HepG2 (cell line): ENCODE data around the gene SETD1B. TPM values are rescaled to one million over a fixed set of nuclear protein-coding genes. Genes with fewer than 3 reads are reported as not detected.

Source experiments
- ATF4 ChIP-seq, 2 experiments: fragments of 450-650 bp in 1 of 2; sonication (generic) in 1 of 2; formaldehyde crosslinking; IDR thresholded peaks; 2 replicates each; pipeline versions ENCODE4 v1.5.0 to v1.8.0; 2020 to 2022; ENCODE audit warnings: mild to moderate bottlenecking in 1 of 2, missing genetic modification reagents in 1 of 2
- CCAR2 ChIP-seq: fragments of 200-400 bp; formaldehyde crosslinking; optimal IDR thresholded peaks from 2 replicates; pipeline ENCODE3; 2018; ENCODE audit warnings: low read depth, mild to moderate bottlenecking, low read length, moderate library complexity
- FOXA3 ChIP-seq: IDR thresholded peaks from 2 replicates; pipeline ENCODE4 v1.6.1; 2016; ENCODE audit warnings: missing genetic modification reagents, missing compliant biosample characterization
- GTF2F1 ChIP-seq: fragments of 150-350 bp; IDR thresholded peaks from 2 replicates; pipeline ENCODE4 v1.6.1; 2014; ENCODE audit warnings: low read length
- HOXA5 ChIP-seq: sonication (generic); formaldehyde crosslinking; IDR thresholded peaks from 2 replicates; pipeline ENCODE4 v1.4.0; 2020; ENCODE audit warnings: missing genetic modification reagents
- HOXA9 ChIP-seq: sonication (generic); formaldehyde crosslinking; IDR thresholded peaks from 2 replicates; pipeline ENCODE4 v1.8.1; 2022; ENCODE audit warnings: missing genetic modification reagents, mild to moderate bottlenecking, moderate library complexity, borderline replicate concordance
- JDP2 ChIP-seq: sonication (generic); formaldehyde crosslinking; IDR thresholded peaks from 2 replicates; pipeline ENCODE4 v1.8.1; 2022; ENCODE audit warnings: missing genetic modification reagents, borderline replicate concordance
- RARA ChIP-seq: IDR thresholded peaks from 2 replicates; pipeline ENCODE4 v1.6.1; 2016; ENCODE audit warnings: missing genetic modification reagents, missing compliant biosample characterization
- SALL1 ChIP-seq: sonication (generic); formaldehyde crosslinking; IDR thresholded peaks from 2 replicates; pipeline ENCODE4 v1.8.0; 2022; ENCODE audit warnings: mild to moderate bottlenecking, missing genetic modification reagents
- SP140L ChIP-seq: sonication (generic); formaldehyde crosslinking; IDR thresholded peaks from 2 replicates; pipeline ENCODE4 v1.4.0; 2020; ENCODE audit warnings: missing genetic modification reagents, borderline replicate concordance
- SYNCRIP ChIP-seq: fragments of 200-400 bp; formaldehyde crosslinking; IDR thresholded peaks from 2 replicates; pipeline ENCODE4 v1.6.1; 2018; ENCODE audit warnings: mild to moderate bottlenecking, low read depth, low read length; ENCODE audit not compliant: insufficient read depth
- THRA ChIP-seq: sonication (generic); formaldehyde crosslinking; IDR thresholded peaks from 2 replicates; pipeline ENCODE4 v1.4.0; 2020; ENCODE audit warnings: missing genetic modification reagents, borderline replicate concordance
- ZFP1 ChIP-seq: IDR thresholded peaks from 2 replicates; pipeline ENCODE4 v1.6.1; 2016
- ZNF142 ChIP-seq: sonication (generic); formaldehyde crosslinking; IDR thresholded peaks from 2 replicates; pipeline ENCODE4 v1.4.0; 2020; ENCODE audit warnings: missing genetic modification reagents
- ZNF333 ChIP-seq: sonication (generic); formaldehyde crosslinking; IDR thresholded peaks from 2 replicates; pipeline ENCODE4 v1.4.0; 2020; ENCODE audit warnings: mild to moderate bottlenecking, missing genetic modification reagents, borderline replicate concordance
- ZNF33B ChIP-seq: sonication (generic); formaldehyde crosslinking; IDR thresholded peaks from 2 replicates; pipeline ENCODE4 v1.5.1; 2020; ENCODE audit warnings: mild to moderate bottlenecking, missing genetic modification reagents
- polyA plus RNA-seq, 8 experiments: library from polyadenylated mRNA; depleted of rRNA in 3 of 8; stranded (reverse) in 7 of 8; unstranded in 1 of 8; fragments of >200 nt; fragmentation: Illumina TruSeq in 4 of 8; extraction: Trizol in 4 of 8; gene quantifications; 2 replicates each; pipeline versions ENCODE4 v1.2.1 to v1.2.3, GENCODE V29; 2011 to 2016; ENCODE audit warnings: low read depth in 4 of 8, missing spikeins in 1 of 8, mixed read lengths in 1 of 8; ENCODE audit not compliant: insufficient read depth in 1 of 8
- total RNA-seq, 5 experiments: library from RNA; depleted of rRNA; stranded (reverse); fragments of >200 nt; fragmentation: Illumina TruSeq; extraction: Trizol; gene quantifications; 2 replicates each; pipeline ENCODE4 v1.2.3, GENCODE V29; 2016; ENCODE audit warnings: low read depth in 1 of 5
- TF ChIP-seq, protein P1 (sequence below): sonication (generic); formaldehyde crosslinking; IDR thresholded peaks from 2 replicates; pipeline ENCODE4 v1.5.1; 2020; ENCODE audit warnings: mild to moderate bottlenecking, missing genetic modification reagents, moderate library complexity

Gene SETD1B
- total and polyA plus RNA-seq, 2 of the 13 experiments (the other 11 are each of a cell fraction or from before 2014, with no cell fraction given), result 1.1 to 1.4 TPM

DNA sequence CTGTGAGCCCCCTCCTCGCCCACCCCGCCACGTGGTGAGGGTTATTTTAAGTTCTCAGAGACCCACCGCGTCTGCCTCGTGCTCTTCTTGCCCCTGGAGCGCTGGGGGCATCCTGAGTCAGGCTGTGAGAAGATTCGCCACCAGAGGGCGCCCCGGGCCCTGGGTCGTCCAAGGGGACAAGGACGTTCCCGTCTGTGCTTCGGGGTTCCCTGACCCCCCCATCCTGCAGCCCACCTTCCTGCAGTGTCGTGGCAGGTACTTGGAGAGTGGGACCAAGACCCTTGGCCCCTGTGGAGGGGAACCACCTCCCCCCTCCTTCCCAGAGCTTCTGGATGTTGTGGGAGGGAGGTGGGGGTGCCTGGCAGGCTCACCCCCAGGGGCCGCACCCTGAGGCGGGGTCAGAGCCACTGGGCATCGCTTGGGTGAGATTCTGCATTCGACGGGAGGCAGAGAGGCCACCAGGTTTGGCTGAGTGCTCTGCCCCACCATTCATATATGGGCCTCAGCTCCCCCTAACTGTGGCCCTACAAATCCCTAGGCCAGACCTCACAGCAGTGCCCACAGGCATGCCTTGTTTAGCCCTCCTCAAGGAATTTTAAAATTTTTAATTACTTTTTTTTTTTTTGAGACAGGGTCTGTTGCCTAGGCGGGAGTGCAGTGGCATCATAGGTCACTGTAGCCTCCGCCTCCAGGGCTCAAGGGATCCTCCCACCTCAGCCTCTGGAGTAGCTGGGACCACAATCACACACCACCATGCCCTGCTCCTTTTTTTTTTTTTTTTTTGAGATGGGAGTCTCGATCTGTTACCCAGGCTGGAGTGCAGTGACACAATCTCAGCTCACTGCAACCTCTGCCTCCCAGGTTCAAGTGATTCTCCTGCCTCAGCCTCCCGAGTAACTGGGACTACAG, 27.4 kb upstream of the SETD1B start (continued):
- TF ChIP-seq ZNF33B (CRISPR knock-in tag) (no peak), SP140L (no peak), SALL1 (CRISPR knock-in tag) (peak; percentile 51), ZNF333 (CRISPR knock-in tag) (no peak), ZNF142 (CRISPR knock-in tag) (no peak), SYNCRIP (no peak), HOXA9 (CRISPR knock-in tag) (no peak), JDP2 (CRISPR knock-in tag) (no peak), CCAR2 (no peak), ATF4 (CRISPR knock-in tag; IDR thresholded peaks at IDR 0.05) (no peak), GTF2F1 (no peak), FOXA3 (CRISPR knock-in tag) (no peak), ZFP1 (CRISPR knock-in tag) (no peak), RARA (CRISPR knock-in tag) (no peak), THRA (CRISPR knock-in tag) (no peak), HOXA5 (CRISPR knock-in tag) (no peak)
- TF ChIP-seq, protein P1, sequence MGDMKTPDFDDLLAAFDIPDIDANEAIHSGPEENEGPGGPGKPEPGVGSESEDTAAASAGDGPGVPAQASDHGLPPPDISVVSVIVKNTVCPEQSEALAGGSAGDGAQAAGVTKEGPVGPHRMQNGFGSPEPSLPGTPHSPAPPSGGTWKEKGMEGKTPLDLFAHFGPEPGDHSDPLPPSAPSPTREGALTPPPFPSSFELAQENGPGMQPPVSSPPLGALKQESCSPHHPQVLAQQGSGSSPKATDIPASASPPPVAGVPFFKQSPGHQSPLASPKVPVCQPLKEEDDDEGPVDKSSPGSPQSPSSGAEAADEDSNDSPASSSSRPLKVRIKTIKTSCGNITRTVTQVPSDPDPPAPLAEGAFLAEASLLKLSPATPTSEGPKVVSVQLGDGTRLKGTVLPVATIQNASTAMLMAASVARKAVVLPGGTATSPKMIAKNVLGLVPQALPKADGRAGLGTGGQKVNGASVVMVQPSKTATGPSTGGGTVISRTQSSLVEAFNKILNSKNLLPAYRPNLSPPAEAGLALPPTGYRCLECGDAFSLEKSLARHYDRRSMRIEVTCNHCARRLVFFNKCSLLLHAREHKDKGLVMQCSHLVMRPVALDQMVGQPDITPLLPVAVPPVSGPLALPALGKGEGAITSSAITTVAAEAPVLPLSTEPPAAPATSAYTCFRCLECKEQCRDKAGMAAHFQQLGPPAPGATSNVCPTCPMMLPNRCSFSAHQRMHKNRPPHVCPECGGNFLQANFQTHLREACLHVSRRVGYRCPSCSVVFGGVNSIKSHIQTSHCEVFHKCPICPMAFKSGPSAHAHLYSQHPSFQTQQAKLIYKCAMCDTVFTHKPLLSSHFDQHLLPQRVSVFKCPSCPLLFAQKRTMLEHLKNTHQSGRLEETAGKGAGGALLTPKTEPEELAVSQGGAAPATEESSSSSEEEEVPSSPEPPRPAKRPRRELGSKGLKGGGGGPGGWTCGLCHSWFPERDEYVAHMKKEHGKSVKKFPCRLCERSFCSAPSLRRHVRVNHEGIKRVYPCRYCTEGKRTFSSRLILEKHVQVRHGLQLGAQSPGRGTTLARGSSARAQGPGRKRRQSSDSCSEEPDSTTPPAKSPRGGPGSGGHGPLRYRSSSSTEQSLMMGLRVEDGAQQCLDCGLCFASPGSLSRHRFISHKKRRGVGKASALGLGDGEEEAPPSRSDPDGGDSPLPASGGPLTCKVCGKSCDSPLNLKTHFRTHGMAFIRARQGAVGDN, result peak; percentile 70
